GM12874 (cell line): ENCODE data around the gene CHMP1A.

Experiments used
- TF ChIP-seq, protein P1 (sequence below): IDR thresholded peaks from 2 replicates; pipeline ENCODE4 v1.5.1; 2011; ENCODE audit warnings: low read depth, mild to moderate bottlenecking, control low read depth, low read length, moderate library complexity; ENCODE audit not compliant: insufficient read depth

CHMP1A gene

DNA sequence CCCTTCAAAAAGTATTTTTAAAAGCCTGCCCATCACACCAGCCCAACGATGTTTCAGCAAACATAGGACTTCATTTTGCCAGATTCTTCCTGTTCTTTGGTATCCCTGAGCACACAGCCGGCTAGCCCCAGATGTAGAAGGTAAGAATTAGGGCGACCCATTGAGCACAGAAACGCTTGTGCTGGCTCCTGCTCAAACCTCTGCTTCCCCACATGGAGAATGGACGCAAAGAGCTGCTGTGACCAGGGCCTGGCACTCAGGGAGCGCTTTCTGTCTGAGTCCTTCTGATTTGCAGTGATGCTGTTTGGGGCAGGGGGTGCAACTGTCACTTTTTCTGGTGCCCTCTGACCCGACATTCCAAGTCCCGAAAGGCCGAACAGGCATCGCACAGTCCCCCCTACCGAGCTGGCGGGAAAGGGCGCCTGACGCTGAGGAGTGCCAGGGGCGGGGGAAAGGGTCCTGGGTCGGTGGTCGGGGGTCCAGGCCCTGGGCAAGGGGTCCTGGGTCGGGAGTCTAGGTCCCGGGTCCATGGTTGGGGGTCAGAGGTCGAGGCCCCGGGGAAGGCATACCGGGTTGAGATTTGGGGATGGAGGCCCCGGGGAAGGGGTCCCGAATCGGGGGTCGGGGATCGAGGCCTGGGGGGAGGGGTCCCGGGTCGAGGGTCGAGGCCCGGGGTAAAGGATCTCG, 930 bp downstream of the CHMP1A start:
- TF ChIP-seq, protein P1, sequence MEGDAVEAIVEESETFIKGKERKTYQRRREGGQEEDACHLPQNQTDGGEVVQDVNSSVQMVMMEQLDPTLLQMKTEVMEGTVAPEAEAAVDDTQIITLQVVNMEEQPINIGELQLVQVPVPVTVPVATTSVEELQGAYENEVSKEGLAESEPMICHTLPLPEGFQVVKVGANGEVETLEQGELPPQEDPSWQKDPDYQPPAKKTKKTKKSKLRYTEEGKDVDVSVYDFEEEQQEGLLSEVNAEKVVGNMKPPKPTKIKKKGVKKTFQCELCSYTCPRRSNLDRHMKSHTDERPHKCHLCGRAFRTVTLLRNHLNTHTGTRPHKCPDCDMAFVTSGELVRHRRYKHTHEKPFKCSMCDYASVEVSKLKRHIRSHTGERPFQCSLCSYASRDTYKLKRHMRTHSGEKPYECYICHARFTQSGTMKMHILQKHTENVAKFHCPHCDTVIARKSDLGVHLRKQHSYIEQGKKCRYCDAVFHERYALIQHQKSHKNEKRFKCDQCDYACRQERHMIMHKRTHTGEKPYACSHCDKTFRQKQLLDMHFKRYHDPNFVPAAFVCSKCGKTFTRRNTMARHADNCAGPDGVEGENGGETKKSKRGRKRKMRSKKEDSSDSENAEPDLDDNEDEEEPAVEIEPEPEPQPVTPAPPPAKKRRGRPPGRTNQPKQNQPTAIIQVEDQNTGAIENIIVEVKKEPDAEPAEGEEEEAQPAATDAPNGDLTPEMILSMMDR: no peak

DNA sequence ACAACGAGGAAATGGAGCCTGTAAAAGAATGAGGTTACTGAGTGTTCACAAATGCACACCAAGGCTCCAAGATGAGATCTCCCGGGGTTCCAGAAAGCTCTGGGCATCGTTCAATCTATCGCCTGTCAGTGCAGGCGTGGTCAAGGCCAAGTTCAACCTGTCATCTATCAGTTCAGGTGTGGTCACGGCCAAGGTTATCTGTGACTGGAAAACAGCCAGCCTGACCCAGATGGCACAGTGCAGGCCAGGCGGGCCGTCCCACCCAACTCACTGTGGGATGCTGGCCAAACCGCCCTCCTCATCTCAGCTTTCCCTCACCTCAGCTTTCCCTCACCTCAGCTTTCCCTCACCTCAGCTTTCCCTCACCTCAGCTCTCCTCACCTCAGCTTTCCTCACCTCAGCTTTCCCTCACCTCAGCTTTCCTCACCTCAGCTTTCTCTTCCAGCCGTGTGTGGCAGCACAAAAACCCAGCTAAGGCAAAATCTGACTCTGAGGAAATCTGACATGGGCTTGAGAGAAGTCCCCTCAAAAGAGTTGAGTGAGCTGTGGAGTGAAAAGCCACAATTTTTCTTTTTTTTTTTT, 2.4 kb downstream of the CHMP1A start:
- TF ChIP-seq, protein P1: no peak

DNA sequence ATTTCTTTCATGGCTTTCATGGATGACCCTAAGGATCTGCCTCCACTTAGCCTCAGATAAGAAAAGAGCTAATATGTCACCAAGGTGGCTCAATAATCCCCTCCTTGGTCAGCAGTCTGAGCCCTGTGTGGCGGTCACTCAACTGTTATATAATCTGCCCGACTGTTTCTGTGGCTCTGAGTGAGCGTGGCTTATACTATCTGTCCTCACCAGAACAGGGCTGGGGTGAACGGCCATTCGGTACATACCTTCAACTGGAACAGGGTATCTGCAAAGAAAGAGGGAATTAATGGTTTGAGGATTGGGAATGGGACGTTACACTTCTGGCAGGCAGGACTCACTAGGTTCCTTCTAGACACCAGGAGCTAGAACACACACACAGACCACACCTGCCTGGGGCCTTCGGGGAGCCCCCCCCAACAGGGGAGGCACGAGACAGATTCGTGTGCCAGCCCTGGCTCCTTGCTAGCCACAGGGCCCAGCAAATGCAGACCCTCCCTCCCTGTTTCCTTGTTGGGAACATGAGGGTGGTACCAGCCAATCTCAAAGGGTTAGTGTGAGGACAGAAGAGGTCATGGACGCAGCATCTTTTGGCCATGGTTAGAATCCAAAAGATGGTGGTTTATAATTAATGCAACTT, 3.7 kb downstream of the CHMP1A start:
- TF ChIP-seq, protein P1: no peak

DNA sequence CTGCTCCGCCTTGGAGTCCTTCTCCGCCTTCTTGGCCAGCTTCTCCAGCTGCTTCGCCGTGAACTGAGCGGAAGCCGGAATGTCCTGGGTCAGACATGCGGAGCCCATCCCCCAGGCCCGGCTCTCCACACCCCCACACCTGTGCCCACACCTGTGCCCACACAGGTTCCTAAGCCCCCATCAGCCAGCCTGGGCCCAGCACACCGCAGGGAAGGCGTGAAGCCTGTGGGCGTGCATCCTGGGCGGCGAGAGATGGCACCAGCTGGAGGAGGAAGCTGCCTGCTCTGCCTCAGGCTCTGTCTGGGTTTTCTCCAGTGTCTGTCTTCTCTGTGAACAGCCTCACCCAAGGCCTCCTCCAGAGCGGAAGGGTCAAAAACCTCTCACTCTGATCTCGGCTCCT, 5.9 kb downstream of the CHMP1A start:
- TF ChIP-seq, protein P1: no peak

DNA sequence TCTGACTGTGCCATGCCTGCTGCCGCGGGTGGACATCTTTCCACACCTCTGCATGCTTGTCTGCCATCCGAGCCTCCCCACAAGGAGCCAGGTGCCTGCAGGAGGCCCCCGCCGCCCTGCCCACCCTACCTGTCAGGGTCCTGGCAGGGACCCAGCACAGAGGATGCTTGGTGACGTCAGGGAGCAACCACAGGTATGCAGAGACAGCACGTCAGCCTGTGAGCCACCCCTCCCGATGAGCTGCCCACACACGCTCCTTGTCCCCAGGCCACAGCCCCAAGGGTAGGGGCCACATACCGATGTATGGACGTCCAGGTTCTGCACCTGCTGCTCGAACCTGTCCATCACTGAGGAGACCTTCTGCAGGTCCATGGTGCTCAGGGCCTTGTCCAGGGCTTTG, 10.6 kb downstream of the CHMP1A start:
- TF ChIP-seq, protein P1: no peak

DNA sequence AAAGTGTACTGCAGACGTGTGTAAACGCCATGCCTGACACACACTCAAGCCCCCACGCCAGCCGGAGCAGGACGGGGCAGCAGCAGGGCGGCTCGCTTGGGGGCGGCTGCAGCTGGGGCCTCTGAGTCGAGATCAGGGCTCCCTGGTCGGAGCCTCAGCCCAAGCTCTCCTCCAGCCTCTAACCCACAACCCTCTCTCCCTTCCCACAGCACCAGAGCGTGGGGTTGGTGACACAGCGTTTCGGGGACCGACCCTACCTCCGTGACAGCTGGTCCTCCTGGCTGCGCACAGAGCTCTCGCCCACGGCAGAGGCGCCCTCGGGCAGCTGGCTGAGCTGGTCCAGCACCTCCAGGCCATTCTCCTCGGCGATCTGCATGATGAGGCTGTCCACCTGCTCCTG, 11.2 kb downstream of the CHMP1A start:
- TF ChIP-seq, protein P1: no peak

DNA sequence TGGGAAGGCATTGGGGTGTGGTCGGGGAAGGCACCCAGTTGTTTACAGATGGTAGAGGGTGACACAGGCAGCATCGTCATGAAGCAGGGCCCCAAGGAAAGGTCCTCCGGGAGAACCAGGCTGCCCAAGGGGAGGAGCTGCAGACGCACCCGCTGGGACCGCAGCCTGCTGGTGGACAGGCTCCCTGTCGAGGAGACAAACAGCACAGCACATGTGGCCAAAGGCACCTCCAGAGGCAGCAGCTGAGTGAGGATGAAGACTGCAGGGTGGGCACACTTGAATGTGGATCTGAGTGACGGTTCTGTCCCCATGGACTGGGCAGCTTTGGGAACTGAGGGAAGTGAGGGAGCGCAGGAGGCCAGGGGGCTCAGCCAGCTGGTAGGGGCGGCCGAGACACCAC, 12.4 kb downstream of the CHMP1A start:
- TF ChIP-seq, protein P1: no peak
